ENCODE data around the gene ARID3A. TPM values are rescaled to one million over a fixed set of nuclear protein-coding genes. Genes with fewer than 3 reads are reported as not detected.

The ARID3A gene
- total and polyA plus RNA-seq, 2 of the 8 experiments (the other 6 are each of a cell fraction or from before 2014, with no cell fraction given), result 40.5 to 77.4 TPM

GRCh38 chr19:1018393-1018792 lies 92.6 kb downstream of the ARID3A start (continued):
- no peak for TF ChIP-seq ASH2L (IDR thresholded peaks at IDR 0.05; ENCODE audit: low read length)
- no peak for TF ChIP-seq EGR1 (IDR thresholded peaks at IDR 0.05; ENCODE audit: borderline replicate concordance, low read depth, low read length)
- TF ChIP-seq BRCA1 (IDR thresholded peaks at IDR 0.05; ENCODE audit: low read depth, low read length), result no peak
- TF ChIP-seq KDM1A (IDR thresholded peaks at IDR 0.05; ENCODE audit: borderline replicate concordance, low read length), result no peak
- TF ChIP-seq POU5F1 (IDR thresholded peaks at IDR 0.05; ENCODE audit: low read depth, low read length), result no peak
